NCI-H2107 (cell line): ENCODE measurements around the gene IL27RA.
"Not testable (repeated sequence)": the region's sequence is repeated elsewhere in the genome, so short reads cannot be mapped to it uniquely, and the experiment has no call there.

Experiments used
- DNase-seq: peaks from one replicate; lab custom pipeline; 2025; lab: John Stamatoyannopoulos, UW

The IL27RA gene

DNA sequence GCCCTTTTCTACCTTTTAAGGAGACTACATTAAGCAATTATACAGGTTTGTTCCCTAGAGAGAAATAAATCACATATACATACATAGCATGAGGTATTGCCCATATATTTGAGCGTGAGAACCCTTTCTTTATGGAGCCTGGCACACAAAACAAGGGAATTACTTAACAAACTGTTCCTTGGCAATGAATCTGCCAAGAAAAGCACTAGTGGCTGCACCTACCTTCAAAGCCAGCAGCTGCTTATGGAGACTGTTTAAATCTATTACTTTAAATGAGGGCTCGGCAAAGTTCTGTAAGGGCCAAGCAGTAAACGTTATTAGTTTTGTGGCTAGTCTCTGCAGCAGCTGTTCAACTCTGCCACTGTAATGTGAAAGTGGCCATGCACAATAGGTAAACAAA, 32.5 kb upstream of the IL27RA start:
- no peak for DNase-seq

DNA sequence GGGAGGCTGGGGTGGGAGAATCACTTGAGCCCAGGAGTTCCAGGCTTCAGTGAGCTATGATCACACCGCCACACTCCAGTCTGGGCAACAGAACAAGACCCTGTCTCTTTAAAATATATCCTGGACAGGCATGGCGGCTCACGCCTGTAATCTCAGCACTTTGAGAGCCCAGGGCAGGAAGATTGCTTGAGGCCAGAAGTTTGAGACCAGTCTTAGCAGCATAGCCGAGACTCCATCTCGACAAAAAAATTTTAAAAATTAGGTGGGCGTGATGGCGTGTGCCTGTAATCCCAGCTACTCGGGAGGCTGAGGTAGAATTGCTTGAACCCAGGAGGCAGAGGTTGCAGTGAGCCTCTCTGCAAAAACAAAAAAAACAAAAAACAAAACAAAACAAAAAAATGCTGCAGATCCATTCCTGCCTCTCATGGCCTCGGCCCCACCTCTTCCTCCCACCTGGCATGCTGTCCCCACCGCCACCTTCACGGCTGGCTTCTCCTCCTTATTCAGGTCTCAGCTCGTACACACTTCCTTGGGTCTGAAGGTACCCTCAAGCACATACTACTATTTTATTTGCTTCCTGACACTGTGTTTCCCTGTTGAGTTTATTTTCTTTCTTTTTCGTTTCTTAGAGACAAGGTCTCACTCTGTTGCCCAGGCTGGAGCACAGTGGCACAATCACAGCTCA, 30.7 kb upstream of the IL27RA start:
- no peak for DNase-seq

DNA sequence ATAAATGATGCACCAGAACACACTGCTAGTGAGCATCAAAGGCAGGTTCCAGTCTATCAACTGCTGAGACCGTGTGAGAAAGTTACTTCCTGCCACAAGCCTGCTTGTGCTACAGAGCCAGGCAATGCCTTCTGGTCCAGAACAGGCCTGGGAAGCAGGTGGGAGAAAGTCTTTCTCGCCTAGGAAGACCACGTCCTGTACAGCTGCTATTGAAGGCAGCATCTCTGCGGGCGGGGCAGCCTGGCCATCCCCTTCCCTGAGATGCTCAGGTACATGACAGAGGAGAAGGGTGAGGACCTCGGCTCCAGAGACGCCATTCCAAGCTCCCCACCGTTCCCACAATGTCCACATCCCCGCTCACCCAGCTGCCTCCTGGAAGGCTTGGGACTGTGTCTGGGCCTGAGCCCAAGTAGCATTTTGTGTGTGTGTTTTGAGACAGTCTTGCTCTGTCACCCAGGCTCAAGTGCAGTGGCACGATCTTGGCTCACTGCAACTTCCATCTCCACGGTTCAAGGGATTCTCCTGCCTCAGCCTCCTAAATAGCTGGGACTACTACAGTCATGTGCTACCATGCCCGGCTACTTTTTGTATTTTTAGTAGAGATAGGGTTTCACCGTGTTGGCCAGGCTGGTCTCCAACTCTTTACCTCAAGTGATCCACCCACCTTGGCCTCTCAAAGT, 28.9 kb upstream of the IL27RA start:
- DNase-seq, result no peak

DNA sequence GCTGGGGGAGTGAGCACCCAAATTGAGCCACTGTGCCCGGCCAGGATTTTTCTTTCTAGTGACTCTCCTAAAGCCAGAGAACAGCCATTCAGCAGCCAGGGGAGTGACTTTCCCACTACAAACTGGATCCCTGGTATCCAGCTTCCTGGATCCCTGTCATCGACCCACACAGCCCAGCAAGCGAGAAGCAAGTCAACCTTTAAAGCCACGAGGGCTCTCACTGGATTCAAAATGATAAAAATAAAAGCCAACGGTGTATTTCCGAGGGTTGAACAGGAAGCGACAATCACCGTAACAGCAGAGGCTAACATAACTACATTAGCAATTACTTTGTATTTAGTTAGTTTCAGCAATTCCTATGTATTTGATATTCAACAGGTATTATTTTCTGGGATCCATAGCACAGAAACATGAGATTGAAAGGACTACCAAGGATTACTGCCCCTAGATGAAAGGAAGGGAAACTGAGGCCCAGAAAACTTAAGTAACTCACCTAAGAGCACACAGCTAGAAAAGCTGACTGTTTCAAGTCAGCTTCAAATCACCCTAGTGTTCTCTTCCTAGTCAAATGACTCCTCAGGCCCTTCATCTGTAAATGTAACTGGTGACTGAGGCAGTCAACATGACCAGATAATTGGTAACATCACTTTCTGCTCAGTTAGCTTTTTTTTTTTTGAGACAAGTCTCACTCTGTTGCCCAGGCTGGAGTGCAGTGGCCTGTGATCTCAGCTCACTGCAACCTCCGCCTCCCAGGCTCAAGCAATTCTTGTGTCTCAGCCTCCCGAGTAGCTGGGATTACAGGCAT, 28.1 kb upstream of the IL27RA start:
- no peak for DNase-seq

DNA sequence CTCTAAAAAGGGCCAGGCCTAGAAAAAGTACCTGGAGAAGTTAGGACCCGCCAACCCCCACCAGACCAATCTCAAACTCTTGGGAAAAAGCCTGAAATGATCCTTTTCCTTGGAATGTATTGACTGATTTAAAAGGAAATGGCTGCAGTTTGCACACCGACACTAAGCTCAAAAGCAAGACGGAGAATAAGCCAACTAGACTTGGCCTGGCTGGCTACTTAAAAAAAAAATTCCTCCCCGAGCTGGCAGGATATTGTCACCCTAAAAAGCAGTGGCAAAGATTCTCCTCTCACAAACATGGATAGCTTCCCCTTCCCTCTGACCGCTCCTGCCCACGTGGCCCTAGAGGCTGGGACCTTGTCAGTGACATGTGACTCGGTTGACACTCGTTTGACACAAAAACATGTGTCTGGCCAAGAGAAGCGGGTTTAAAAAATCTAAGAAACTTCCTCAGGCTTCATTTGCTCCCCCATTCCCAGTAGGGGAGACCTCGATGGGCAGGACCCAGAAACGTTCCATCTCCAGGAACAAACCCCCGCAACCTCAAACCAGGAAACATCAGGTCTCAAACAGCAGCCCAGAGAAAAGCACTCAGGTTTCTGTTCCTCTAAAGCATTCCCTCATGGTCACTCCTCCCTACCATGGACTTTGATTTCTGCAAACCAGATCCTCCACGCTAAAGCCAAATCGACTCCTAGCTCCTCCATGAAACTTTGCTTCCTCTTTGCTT, 26.8 kb upstream of the IL27RA start:
- DNase-seq, result no peak

- peak; percentile 79 for DNase-seq
These were observed 26.0 kb upstream of the IL27RA start for GRCh38 chr19:14005349-14006084.

- DNase-seq, result peak; percentile 94
These were observed 25.3 kb upstream of the IL27RA start, which contains the start of gene RFX1 for GRCh38 chr19:14006085-14006765. TSS of gene RFX1 (minus strand) at chr19:14006320. CDS start at chr19:13993843, 12,477 bp downstream.

GRCh38 chr19:14006766-14007562, 24.6 kb upstream of the IL27RA start:
- DNase-seq, result peak; percentile 89

DNA sequence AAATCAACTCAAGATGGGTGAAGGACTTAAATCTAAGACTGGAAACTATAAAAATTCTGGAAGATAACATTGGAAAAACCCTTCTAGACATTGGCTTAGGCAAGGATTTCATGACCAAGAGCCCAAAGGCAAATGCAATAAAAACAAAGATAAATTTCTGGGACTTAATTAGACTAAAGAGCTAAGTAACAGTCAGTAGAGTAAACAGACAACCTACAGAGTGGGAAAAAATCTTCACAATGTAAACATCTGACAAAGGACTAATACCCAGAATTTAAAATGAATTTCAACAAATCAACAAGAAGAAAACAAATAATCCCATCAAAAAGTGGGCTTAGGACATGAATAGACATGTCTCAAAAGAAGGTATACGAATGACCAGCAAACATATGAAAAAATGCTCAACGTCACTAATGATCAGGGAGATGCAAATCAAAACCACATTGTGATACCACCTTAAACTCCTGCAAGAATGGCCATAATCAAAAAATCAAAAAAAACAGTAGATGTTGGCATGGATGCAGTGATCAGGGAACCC, 19.1 kb upstream of the IL27RA start:
- DNase-seq, result no peak

- no peak for DNase-seq
These were observed 16.0 kb upstream of the IL27RA start for GRCh38 chr19:14015524-14016035.

DNA sequence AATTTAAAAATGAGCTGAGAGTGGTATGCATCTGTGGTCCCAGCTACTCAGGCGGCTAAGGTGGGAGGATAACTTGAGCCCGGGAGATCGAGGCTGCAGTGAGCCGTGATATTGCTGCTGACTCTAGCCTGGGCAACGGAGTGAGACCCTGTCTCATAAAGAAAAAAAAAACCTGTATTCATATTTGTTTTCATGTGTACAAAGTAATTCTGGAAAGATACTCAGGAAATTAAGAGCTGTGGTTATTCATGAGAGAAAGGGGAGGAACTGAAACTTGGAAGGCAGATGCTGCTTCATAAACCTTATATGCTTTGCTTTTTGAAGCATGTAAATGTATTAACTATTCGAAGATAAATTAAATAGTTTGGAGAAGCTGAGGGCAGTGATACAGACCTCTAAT, 12.5 kb upstream of the IL27RA start:
- no peak for DNase-seq

- not testable (repeated sequence) for DNase-seq
These were observed 11.8 kb upstream of the IL27RA start for GRCh38 chr19:14019739-14020138.

DNA sequence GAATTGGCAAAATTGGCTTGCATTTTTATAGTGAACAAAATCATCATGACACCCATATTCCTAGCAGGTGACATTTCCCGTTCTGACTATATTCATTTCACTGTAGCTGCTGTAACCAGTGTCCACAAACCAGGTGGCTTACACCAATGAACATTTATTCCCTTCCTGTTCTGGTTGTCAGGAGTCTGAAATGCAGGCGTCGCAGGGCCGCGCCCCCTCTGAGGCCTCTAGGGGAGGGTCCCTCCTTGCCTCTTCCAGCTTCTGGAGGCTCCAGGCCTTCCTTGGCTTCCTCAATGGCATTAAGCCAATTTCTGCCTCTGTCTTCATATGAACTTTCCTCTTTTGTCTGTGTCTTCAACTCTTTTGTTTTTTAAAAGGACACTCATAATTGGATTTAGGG, 10.1 kb upstream of the IL27RA start:
- DNase-seq, result no peak

- DNase-seq, result no peak
These were observed 9.1 kb upstream of the IL27RA start for GRCh38 chr19:14022469-14022868.

DNA sequence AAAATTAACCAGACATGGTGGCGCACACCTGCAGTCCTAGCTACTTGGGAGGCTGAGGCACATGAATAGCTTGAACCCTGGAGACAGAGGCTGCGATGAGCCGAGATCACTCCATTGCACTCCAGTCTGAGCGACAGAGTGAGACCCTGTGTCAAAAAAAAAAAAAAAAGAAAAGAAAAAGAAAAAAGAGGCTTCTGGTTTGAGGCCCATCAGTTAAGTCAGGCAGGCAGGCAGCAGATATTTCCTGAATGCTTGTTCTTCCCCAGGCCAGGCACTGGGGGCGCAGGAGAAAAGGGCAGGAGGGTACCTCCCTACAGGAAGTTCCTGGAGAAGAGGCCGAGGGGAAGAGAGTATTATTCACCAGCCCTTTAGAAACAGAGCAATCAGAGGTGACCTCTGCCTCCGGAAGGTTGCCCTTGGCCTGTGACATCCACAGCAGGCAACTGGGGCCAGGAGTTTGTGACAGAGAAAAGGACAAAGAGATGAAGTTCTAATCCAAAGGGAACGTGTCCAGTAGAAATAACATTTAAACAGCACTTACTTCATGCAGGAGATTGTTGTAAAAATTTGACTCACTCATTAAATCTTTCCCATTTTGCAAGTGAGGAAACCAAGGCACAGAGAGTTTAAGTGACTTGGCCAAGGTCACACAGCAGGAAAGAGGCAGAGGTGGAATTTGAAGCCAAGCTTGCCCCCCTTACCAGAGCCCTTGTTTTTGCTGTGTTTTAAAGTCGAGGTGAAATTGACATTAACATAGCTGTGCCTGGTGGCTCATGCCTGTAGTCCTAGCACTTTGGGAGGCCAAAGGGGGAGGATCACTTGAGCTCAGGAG, 7.9 kb upstream of the IL27RA start:
- no peak for DNase-seq

GRCh38 chr19:14026652-14027192, 4.8 kb upstream of the IL27RA start:
- not testable (repeated sequence) for DNase-seq

- DNase-seq, result no peak
These were observed 3.6 kb upstream of the IL27RA start, which contains the start of gene RLN3 for GRCh38 chr19:14027856-14028450. TSS of gene RLN3 (plus strand) at chr19:14028148. CDS start at chr19:14028205, 57 bp downstream.

DNA sequence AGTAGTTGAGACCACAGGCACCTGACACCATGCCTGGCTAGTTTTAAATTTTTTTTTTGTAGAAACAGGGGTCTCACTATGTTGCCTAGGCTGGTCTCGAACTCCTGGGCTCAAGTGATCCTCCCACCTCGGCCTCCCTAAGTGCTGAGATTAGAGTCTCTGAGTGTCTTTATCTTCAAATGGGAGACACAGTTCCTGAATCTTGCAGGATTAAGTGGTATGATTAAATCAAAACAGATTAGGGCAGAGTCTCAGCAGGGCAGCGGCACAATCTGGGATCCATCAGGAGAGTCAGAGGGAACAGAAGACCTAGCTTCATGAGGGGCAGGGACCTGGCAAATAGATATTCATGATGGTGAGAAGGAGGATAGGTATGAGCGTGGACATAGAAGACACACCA, 2.7 kb upstream of the IL27RA start:
- no peak for DNase-seq
